Kidney (tissue), 14 donors: Measurements from ENCODE around the gene SMIM35. TPM values are rescaled to one million over a fixed set of nuclear protein-coding genes. Genes with fewer than 3 reads are reported as not detected.

Experiments
- DNase-seq, 5 donors: peaks; one replicate each; pipeline ENCODE4 v3.0.0-alpha.2; 2013 to 2020
- FAIRE-seq: peaks from 2 replicates; lab custom pipeline; 2012; peaks lifted over from hg19 to GRCh38; lab: Jason Lieb, UNC
- H3K27ac ChIP-seq, 2 donors: one replicate each; pipeline ENCODE4 v1.7.0; 2013; ENCODE audit warnings: low read depth in 2 of 2, low read length in 2 of 2, inconsistent platforms in 1 of 2
- H3K27me3 ChIP-seq: one replicate; pipeline ENCODE4 v1.7.1; 2013; ENCODE audit warnings: low read length, inconsistent platforms; ENCODE audit not compliant: control insufficient read depth, insufficient read depth
- H3K36me3 ChIP-seq, 3 donors: one replicate each; pipeline versions ENCODE4 v1.7.0 to v1.7.1; 2013; ENCODE audit warnings: low read length in 3 of 3, control low read depth in 1 of 3, inconsistent platforms in 1 of 3; ENCODE audit not compliant: insufficient read depth in 3 of 3, control insufficient read depth in 2 of 3
- H3K4me1 ChIP-seq, 3 donors: one replicate each; pipeline versions ENCODE4 v1.7.0 to v1.7.1; 2013; ENCODE audit warnings: low read length in 3 of 3, inconsistent platforms in 1 of 3, low read depth in 1 of 3; ENCODE audit not compliant: control insufficient read depth in 2 of 3, insufficient read depth in 2 of 3
- H3K4me3 ChIP-seq, 3 donors: one replicate each; pipeline versions ENCODE4 v1.7.0 to v1.8.1; 2013; ENCODE audit warnings: low read length in 3 of 3, control low read depth in 1 of 3, inconsistent platforms in 1 of 3
- H3K9ac ChIP-seq, 3 donors: one replicate each; pipeline versions ENCODE4 v1.7.0 to v1.7.1; 2013; ENCODE audit warnings: low read length in 3 of 3, control low read depth in 1 of 3, inconsistent platforms in 1 of 3
- H3K9me3 ChIP-seq, 3 donors: one replicate each; pipeline versions ENCODE4 v1.7.0 to v1.7.1; 2013; ENCODE audit warnings: low read length in 3 of 3, control low read depth in 1 of 3, inconsistent platforms in 1 of 3; ENCODE audit not compliant: control insufficient read depth in 2 of 3, insufficient read depth in 1 of 3
- CTCF ChIP-seq: IDR thresholded peaks from 3 replicates; pipeline ENCODE4 v1.5.1; 2012; ENCODE audit warnings: mild to moderate bottlenecking, moderate library complexity, borderline replicate concordance; ENCODE audit not compliant: insufficient read depth; ENCODE audit errors: extremely low read depth
- intact Hi-C: fragments of 100-400 bp; cut with DNase I; formaldehyde crosslinking; loops from one replicate; pipeline ENCODE4 v1.11.1; 2022
- polyA plus RNA-seq: library from polyadenylated mRNA; stranded (reverse); fragments of 350-450 nt; fragmentation: Illumina TruSeq; extraction: RNeasy Lipid Tissue Mini Kit (QIAGEN cat#74804); gene quantifications from one replicate; pipeline ENCODE4 v1.2.3, GENCODE V29; 2014; ENCODE audit warnings: low read depth, low replicate concordance; ENCODE audit not compliant: insufficient read depth
- total RNA-seq: library from RNA; stranded (reverse); fragmentation: NEBNext Ultra II Directional; extraction: Animal tissue kit (Norgen Biotek cat#: 25700); gene quantifications from one replicate; pipeline ENCODE4 v1.2.1, GENCODE V29; 2021
- donor health status: control.
- donor health status: control.
- donor health status: control.
- donor health status: control.
- donor health status: control.
- donor health status: DM: yes; HTN: yes; CAD: no.
- donor health status: Normal renal cell carcinoma (clear cell type).

SMIM35 gene
- total and polyA plus RNA-seq, 2 donors from 2014 or later: 0.80 TPM; not detected in 1

GRCh38 chr11:118050208-118050891 is 36.4 kb downstream of the SMIM35 start:
- Histone ChIP-seq H3K36me3 (no peaks in the 10 kb centered on the region), H3K4me3 (no peak overlapping the region), H3K27me3 (no peaks in the 10 kb centered on the region), H3K9ac (no peak overlapping the region), H3K27ac (no peak overlapping the region), H3K4me1 (peaks cover 0 to 2% (median 0%) of the 10 kb centered on the region in 3 donors), H3K9me3 (no peaks in the 10 kb centered on the region)
- FAIRE-seq (no peak), DNase-seq (no peak)
- TF ChIP-seq CTCF: no peak
- intact Hi-C loops: loop anchor here (10.0 kb wide), 1 partner anchor 206 kb away; no protein-coding TSS in a partner anchor

DNA sequence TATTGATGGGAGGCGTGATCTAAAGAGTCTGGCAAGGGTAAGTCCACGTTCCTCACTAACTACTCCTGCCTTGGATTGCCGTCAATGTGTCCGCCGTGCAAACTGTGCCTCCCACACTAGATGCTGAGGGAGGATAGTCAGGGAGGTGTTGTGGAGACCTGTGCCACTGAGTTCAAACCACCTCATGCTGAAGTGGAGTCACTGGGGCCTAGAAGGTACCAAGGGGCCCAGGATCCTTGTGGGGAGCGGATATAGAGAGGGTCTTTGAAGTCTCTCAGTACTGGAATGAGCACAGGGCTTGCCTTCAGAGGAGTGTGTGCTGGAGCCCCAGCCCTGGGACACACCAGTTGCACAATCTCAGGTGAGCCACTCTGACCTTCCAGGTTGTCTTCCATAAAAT is 37.0 kb downstream of the SMIM35 start:
- H3K36me3 ChIP-seq: no peaks in the 10 kb centered on the region
- H3K27me3 ChIP-seq: no peaks in the 10 kb centered on the region
- H3K9ac ChIP-seq: no peak overlapping the region
- DNase-seq (no peak), FAIRE-seq (no peak)
- TF ChIP-seq CTCF: no peak
- peaks cover 0 to 2% (median 0%) of the 10 kb centered on the region in 3 donors for H3K4me1 ChIP-seq
- intact Hi-C loops: loop anchor here (10.0 kb wide), 1 partner anchor 205 kb away; no protein-coding TSS in a partner anchor
- no peaks in the 10 kb centered on the region for H3K9me3 ChIP-seq
- no peak overlapping the region for H3K27ac ChIP-seq
- no peak overlapping the region for H3K4me3 ChIP-seq

GRCh38 chr11:118048472-118049370 is 38.0 kb downstream of the SMIM35 start:
- no peak overlapping the region for H3K27ac ChIP-seq
- H3K27me3 ChIP-seq: no peaks in the 10 kb centered on the region
- H3K4me3 ChIP-seq: no peak overlapping the region
- peaks cover 0 to 2% (median 0%) of the 10 kb centered on the region in 3 donors for H3K4me1 ChIP-seq
- intact Hi-C loops: no loop called here
- no peak for DNase-seq
- FAIRE-seq: no peak
- no peaks in the 10 kb centered on the region for H3K9me3 ChIP-seq
- H3K36me3 ChIP-seq: no peaks in the 10 kb centered on the region
- no peak for TF ChIP-seq CTCF
- H3K9ac ChIP-seq: no peak overlapping the region
